ENCODE measurements around the gene NR2F1. TPM values are rescaled to one million over a fixed set of nuclear protein-coding genes. Genes with fewer than 3 reads are reported as not detected.

Gene NR2F1
- total and polyA plus RNA-seq, 2 donors (not counting 3 experiments of a cell fraction or from before 2014, with no cell fraction given) = 21.5 to 38.7 TPM

GRCh38 chr5:93602241-93603077 is 19.4 kb downstream of the NR2F1 start:
- Histone ChIP-seq H3K36me3 (ENCODE audit: control insufficient read depth in 2 of 2, extremely low read depth in 1 of 2, insufficient read depth in 2 of 2, low read length in 2 of 2) (no peaks in the 10 kb centered on the region), H2AFZ (ENCODE audit: low read depth, low read length) (no peak overlapping the region), H3K4me3 (replicated peaks in 1 of 3; ENCODE audit: insufficient read depth in 1 of 3, low read depth in 1 of 3, low read length in 3 of 3) (no peak overlapping the region), H3K9ac (replicated peaks; ENCODE audit: extremely low read depth, insufficient read depth, low read length) (no peak overlapping the region), H3K4me2 (ENCODE audit: insufficient read depth, low read length) (no peak overlapping the region), H4K20me1 (replicated peaks; ENCODE audit: control insufficient read depth, extremely low read depth, insufficient read depth, low read length) (no peaks in the 10 kb centered on the region), H3K27ac (ENCODE audit: insufficient read depth, low read depth, low read length) (no peak overlapping the region), H3K4me1 (ENCODE audit: control insufficient read depth, extremely low read depth, insufficient read depth, low read length) (peaks cover 1% of the 10 kb centered on the region), H3K9me1 (replicated peaks; ENCODE audit: control insufficient read depth, extremely low read depth, insufficient read depth, low read length) (no peaks in the 10 kb centered on the region), H3K27me3 (ENCODE audit: control insufficient read depth in 2 of 2, insufficient read depth in 2 of 2, low read length in 2 of 2) (peaks cover 53 to 80% of the 10 kb centered on the region in 2 experiments), H3K9me3 (replicated peaks; ENCODE audit: control insufficient read depth, insufficient read depth, low read length) (no peaks in the 10 kb centered on the region), H3K79me2 (ENCODE audit: control insufficient read depth, insufficient read depth, low read length) (no peaks in the 10 kb centered on the region)
- no TSS peak for BruUV-seq (replicated peaks)
- ChIA-PET CTCF (interaction anchor here (0.6 to 5.8 kb wide), 5 partner anchors 10 to 686 kb away, joined by 3 to 25 read pairs (median 3); no protein-coding TSS in a partner anchor), POLR2A (no interaction called here)
- FAIRE-seq (no peak), DNase-seq (ENCODE audit: low read depth, low spot score) (no peak)
- peak; percentile 77 for TF ChIP-seq EZH2 (IDR thresholded peaks at IDR 0.05; ENCODE audit: borderline replicate concordance, low read depth, low read length, severe bottlenecking)
- no peak for TF ChIP-seq FOS (IDR thresholded peaks at IDR 0.05; ENCODE audit: borderline replicate concordance, insufficient read depth, low read length)
- dilution Hi-C loops (cut with MboI; ENCODE audit: extremely low pct_ligation_motif_present, low sequenced_read_pairs) (no loop called here), intact Hi-C loops (cut with micrococcal nuclease) (no loop called here)

GRCh38 chr5:93603078-93603792 is 20.2 kb downstream of the NR2F1 start:
- H3K4me3 ChIP-seq (replicated peaks in 1 of 3; ENCODE audit: insufficient read depth in 1 of 3, low read depth in 1 of 3, low read length in 3 of 3) = no peak overlapping the region
- FAIRE-seq (no peak), DNase-seq (ENCODE audit: low read depth, low spot score) (no peak)
- no peaks in the 10 kb centered on the region for H3K36me3 ChIP-seq (ENCODE audit: control insufficient read depth in 2 of 2, extremely low read depth in 1 of 2, insufficient read depth in 2 of 2, low read length in 2 of 2)
- H3K9ac ChIP-seq (replicated peaks; ENCODE audit: extremely low read depth, insufficient read depth, low read length) = no peak overlapping the region
- CTCF ChIA-PET = interaction anchor here (0.6 to 1.1 kb wide), 5 partner anchors 9 to 687 kb away, joined by 3 to 7 read pairs (median 3); no protein-coding TSS in a partner anchor
- dilution Hi-C loops (cut with MboI; ENCODE audit: extremely low pct_ligation_motif_present, low sequenced_read_pairs) = no loop called here
- no peak overlapping the region for H3K4me2 ChIP-seq (ENCODE audit: insufficient read depth, low read length)
- intact Hi-C loops (cut with micrococcal nuclease) = no loop called here
- H3K9me1 ChIP-seq (replicated peaks; ENCODE audit: control insufficient read depth, extremely low read depth, insufficient read depth, low read length) = no peaks in the 10 kb centered on the region
- H3K79me2 ChIP-seq (ENCODE audit: control insufficient read depth, insufficient read depth, low read length) = no peaks in the 10 kb centered on the region
- H3K27ac ChIP-seq (ENCODE audit: insufficient read depth, low read depth, low read length) = no peak overlapping the region
- BruUV-seq (replicated peaks) = no TSS peak
- H4K20me1 ChIP-seq (replicated peaks; ENCODE audit: control insufficient read depth, extremely low read depth, insufficient read depth, low read length) = no peaks in the 10 kb centered on the region
- TF ChIP-seq JUN (IDR thresholded peaks at IDR 0.05; ENCODE audit: borderline replicate concordance, insufficient read depth, insufficient read length, low read depth) = no peak
- TF ChIP-seq MAX (IDR thresholded peaks at IDR 0.05; ENCODE audit: insufficient read depth, insufficient read length) = no peak
- TF ChIP-seq POLR2AphosphoS5 (IDR thresholded peaks at IDR 0.05; ENCODE audit: insufficient read depth, low read depth, low read length) = no peak
- no peak for TF ChIP-seq CTCF (IDR thresholded peaks at IDR 0.05; ENCODE audit: extremely low read depth in 1 of 2, insufficient read depth in 1 of 2, low read depth in 1 of 2, low read length in 2 of 2)
- peaks cover 6% of the 10 kb centered on the region for H3K4me1 ChIP-seq (ENCODE audit: control insufficient read depth, extremely low read depth, insufficient read depth, low read length)
- no peaks in the 10 kb centered on the region for H3K9me3 ChIP-seq (replicated peaks; ENCODE audit: control insufficient read depth, insufficient read depth, low read length)
- POLR2A ChIA-PET = no interaction called here
- peaks cover 60 to 87% of the 10 kb centered on the region in 2 experiments for H3K27me3 ChIP-seq (ENCODE audit: control insufficient read depth in 2 of 2, insufficient read depth in 2 of 2, low read length in 2 of 2)
- no peak overlapping the region for H2AFZ ChIP-seq (ENCODE audit: low read depth, low read length)
